GM12872 (cell line): ENCODE results near the gene BACH1.

ENCODE experiments used
- CTCF ChIP-seq: IDR thresholded peaks from 3 replicates; pipeline ENCODE4 v1.5.1; 2011; ENCODE audit warnings: low read depth, mild to moderate bottlenecking, low read length, moderate library complexity; ENCODE audit not compliant: insufficient read depth

The BACH1 gene

GRCh38 chr21:29330797-29331196 lies 32.1 kb downstream of the BACH1 start:
- TF ChIP-seq CTCF: no peak

GRCh38 chr21:29332461-29333362 lies 34.0 kb downstream of the BACH1 start:
- no peak for TF ChIP-seq CTCF

- TF ChIP-seq CTCF: no peak
Measured at GRCh38 chr21:29333406-29333805, 34.7 kb downstream of the BACH1 start.

- TF ChIP-seq CTCF: no peak
Measured at GRCh38 chr21:29334717-29335428, 36.2 kb downstream of the BACH1 start.

GRCh38 chr21:29335720-29336119 lies 37.0 kb downstream of the BACH1 start:
- TF ChIP-seq CTCF: 0 out of 3 replicates have a peak, but pooled peaks have one; percentile 7

GRCh38 chr21:29338256-29338655 lies 39.5 kb downstream of the BACH1 start:
- no peak for TF ChIP-seq CTCF

- TF ChIP-seq CTCF: no peak
Measured at GRCh38 chr21:29340228-29340627, 41.5 kb downstream of the BACH1 start.
